H7 (cell line): Measurements from ENCODE around the gene RTN1. TPM values are rescaled to one million over a fixed set of nuclear protein-coding genes. Genes with fewer than 3 reads are reported as not detected.

ENCODE experiments used
- DNase-seq: peaks from one replicate; pipeline ENCODE4 v3.0.0; 2012
- H3K27me3 ChIP-seq: 2 replicates; pipeline ENCODE4 v1.6.0; 2011; ENCODE audit warnings: mild to moderate bottlenecking, low read length; ENCODE audit not compliant: control insufficient read depth, insufficient read depth
- H3K36me3 ChIP-seq: replicated peaks from 2 replicates; pipeline ENCODE4 v1.5.1; 2011; ENCODE audit warnings: low read length; ENCODE audit not compliant: control insufficient read depth, insufficient read depth
- H3K4me3 ChIP-seq: 2 replicates; pipeline ENCODE4 v1.5.1; 2011; ENCODE audit warnings: low read depth, mild to moderate bottlenecking, control low read depth, low read length, moderate library complexity; ENCODE audit not compliant: insufficient read depth
- total RNA-seq: library from RNA; depleted of rRNA; stranded (reverse); fragments of >200 nt; shearing (Covaris generic); gene quantifications from 2 replicates; pipeline ENCODE4 v1.2.3, GENCODE V29; 2014

RTN1 gene
- total RNA-seq, 1 experiment from 2014 or later, result 0.42 TPM

DNA sequence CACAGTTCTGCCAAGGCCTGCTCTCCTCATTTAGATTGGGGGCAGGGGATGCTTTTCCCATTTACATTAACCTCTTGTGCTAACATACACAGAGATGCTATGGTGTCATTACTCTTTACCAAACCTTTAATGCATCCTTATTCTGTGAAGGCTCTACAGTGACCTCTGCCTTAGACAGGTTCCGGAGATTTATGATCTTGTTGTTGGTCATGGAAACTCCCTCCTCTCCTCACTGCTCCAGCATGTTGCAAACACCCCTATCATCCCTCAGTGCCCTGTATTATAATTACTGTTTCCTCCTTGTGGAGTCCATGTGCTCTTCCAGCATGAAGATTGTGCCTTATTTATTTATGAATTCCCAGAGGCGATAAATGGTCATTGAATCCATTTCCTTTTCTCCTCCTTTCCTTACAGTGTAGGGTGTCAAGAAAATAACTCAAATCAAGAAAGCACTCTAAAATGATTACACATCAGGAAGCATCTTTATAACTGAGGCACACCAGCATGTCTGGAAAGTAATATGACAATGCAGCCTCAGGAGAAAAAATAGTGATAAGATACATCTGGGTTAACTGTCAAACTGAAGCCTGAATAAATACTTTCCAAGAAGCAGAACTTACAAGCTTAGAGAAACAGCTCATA, 37.8 kb downstream of the RTN1 start:
- H3K27me3 ChIP-seq, result no peaks in the 10 kb centered on the region
- no peak overlapping the region for H3K4me3 ChIP-seq
- no peaks in the 10 kb centered on the region for H3K36me3 ChIP-seq
- DNase-seq, result no peak

DNA sequence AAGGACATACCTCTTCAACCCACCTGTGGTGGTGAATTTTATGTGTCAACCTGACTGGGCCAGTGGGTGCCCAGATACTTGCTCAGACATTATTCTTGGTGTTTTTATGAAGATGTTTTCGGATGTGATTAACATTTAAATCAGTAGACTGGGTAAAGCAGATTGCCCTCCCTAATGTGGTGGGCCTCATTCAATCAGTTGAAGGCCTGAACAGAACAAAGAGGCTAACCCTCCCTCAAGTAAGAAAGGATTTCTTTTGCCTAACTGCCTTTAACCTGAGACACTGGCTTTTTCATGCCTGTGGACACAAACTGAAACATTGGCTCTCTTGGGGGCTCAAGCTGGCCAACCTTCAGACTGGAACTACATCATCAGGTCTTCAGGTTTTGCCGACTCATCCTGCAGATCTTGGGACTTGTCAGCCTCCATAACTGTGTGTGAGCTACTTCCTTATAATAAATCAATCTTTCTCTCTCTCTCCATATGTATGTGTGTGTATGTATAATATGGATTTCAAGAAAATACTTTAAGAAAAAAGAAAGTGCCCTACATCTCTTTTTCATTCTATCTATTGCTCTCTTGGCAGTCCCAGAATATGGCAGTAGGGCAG, 39.4 kb downstream of the RTN1 start:
- no peak overlapping the region for H3K4me3 ChIP-seq
- DNase-seq, result no peak
- H3K36me3 ChIP-seq, result no peaks in the 10 kb centered on the region
- H3K27me3 ChIP-seq, result no peaks in the 10 kb centered on the region

DNA sequence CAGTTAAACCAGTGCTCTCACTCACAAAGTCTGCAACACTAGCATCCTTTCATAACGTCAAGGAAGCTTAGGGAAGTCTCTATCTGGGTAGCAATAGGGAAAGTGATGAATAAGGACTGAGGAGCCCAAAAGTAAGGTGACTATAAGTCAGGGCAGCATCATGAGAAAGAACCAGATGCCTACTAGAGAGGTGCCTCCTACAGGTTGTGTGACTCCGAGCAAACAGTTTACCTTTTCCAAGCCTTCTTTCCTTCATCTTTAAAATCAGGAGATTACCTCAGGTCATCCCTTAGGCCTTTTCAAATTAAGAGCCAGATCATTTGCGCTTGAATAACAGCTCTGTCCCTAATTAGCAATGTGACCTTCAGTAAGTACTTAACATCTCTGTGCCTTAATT, 40.2 kb downstream of the RTN1 start:
- Histone ChIP-seq H3K4me3 (no peak overlapping the region), H3K27me3 (no peaks in the 10 kb centered on the region), H3K36me3 (no peaks in the 10 kb centered on the region)
- no peak for DNase-seq

DNA sequence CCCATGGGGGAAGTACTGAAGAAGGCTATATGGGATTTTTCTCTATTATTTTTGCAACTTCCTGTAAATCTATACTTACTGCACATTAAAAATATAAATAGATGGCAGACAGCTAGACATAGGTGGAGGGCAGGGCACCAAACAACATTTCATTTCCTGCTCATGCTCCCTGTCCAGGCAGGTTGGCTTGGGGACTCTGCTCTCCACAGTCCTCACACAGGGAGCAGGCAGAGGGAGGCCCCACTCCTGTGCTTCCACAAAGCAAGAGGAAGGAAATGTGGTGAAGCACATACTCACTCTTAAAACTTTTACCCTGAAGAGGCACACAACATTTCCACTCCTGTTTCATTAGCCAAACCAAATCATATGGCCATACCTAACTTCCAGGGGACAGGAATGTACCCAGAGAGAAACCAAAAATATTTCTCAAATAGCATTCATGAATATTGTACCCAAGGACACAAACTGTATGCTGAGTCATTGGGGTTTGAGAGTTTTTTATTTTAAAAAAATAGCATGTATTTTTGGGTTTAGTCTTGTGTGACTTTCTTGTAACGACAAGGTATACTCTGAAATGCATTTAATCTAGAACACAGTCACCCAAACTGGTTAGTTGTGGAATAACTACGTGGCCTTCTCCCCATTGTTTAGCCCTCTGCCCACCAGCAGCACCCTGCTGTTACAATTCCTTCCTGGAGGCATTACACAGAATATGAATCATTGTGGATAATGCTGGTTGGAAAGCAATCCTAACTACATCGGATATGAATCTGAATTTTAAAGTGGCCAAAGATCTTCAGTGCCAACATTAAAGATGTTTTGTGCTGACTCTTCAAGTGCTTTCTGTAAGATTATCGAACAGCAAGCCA, 40.9 kb downstream of the RTN1 start:
- Histone ChIP-seq H3K4me3 (no peak overlapping the region), H3K27me3 (no peaks in the 10 kb centered on the region), H3K36me3 (no peaks in the 10 kb centered on the region)
- DNase-seq, result no peak

DNA sequence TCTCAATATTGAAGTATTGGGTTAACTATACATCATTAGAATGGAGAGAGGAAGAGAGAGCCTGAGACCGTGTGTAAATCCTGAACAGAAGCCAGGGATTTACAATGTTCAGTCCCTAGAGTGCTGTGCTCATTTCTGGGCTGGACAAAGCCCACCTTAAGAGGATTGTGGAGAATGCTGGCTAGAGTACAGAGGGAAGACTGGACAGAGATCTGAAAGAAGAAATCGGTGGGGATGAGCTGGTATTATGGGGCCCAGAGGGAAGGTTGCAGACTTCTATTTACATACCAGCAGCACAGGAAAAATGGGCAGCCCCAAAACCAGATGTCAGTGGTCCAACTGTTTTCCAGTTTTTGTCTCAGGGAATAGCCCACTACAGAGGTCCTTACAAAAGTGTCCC, 42.3 kb downstream of the RTN1 start:
- Histone ChIP-seq H3K27me3 (no peaks in the 10 kb centered on the region), H3K4me3 (no peak overlapping the region), H3K36me3 (no peaks in the 10 kb centered on the region)
- DNase-seq, result no peak

DNA sequence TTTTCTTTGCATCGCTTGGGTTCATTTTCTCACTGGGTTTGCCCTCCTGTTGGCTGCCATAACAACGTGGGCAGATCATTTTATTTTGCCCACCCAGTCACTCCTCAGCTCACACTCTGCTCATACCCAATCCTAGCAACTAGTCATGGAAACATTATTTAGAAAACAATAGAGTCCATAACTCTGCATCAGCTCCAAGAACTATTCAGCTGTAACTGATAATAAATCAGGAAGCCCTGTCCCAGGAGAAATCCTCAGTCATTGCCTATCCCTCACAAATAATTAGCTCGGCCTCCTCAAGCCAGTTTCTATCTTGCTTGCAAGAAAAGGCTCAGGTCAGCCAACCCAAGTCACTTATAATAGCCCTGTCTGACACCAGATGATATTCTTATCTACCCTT, 43.2 kb downstream of the RTN1 start:
- Histone ChIP-seq H3K36me3 (no peaks in the 10 kb centered on the region), H3K27me3 (no peaks in the 10 kb centered on the region), H3K4me3 (no peak overlapping the region)
- DNase-seq, result no peak

DNA sequence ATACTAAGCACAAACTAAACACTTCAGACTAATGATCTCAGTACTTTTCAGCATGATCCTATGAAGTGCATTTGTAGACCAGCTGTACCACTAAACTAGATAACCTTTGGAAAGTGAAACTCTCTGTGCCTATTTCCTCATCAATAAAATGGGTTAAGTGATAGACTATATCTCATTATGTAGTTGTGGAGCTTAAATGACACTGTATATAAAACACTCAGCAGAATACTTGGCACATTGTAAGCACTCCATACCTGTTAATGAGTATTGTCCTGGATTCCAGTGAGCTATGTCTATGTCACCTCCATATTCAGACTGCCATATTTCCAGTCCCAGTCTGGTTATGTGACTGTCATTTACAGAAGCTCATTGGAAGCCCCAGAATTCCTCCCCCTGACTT, 44.4 kb downstream of the RTN1 start:
- no peak for DNase-seq
- no peaks in the 10 kb centered on the region for H3K27me3 ChIP-seq
- no peak overlapping the region for H3K4me3 ChIP-seq
- no peaks in the 10 kb centered on the region for H3K36me3 ChIP-seq

GRCh38 chr14:59823179-59823578, 47.4 kb downstream of the RTN1 start:
- no peaks in the 10 kb centered on the region for H3K27me3 ChIP-seq
- no peak overlapping the region for H3K4me3 ChIP-seq
- H3K36me3 ChIP-seq, result no peaks in the 10 kb centered on the region
- no peak for DNase-seq

- Histone ChIP-seq H3K4me3 (no peak overlapping the region), H3K36me3 (no peaks in the 10 kb centered on the region), H3K27me3 (no peaks in the 10 kb centered on the region)
- DNase-seq, result peak; percentile 22
Measured at GRCh38 chr14:59819446-59820088, 51.0 kb downstream of the RTN1 start.

DNA sequence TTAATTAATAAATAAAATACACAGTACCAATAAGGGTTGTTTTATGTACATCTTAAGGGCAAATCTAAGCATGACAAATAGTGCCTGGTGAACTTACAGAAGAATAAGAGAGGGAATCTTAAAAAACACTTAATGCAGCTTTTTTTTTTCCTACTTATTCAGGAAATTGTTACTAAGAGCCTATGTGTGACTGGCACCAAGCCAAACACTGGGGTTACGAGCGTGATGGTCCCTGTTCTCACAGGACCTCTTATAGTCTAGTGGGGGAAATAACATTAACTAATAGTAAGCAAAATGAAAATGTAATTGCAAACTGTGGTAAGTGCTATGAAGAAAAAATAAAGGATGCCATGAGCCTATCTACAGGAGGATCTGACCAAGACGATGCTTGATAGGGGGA, 53.6 kb downstream of the RTN1 start:
- no peaks in the 10 kb centered on the region for H3K27me3 ChIP-seq
- no peaks in the 10 kb centered on the region for H3K36me3 ChIP-seq
- DNase-seq, result no peak
- H3K4me3 ChIP-seq, result no peak overlapping the region

DNA sequence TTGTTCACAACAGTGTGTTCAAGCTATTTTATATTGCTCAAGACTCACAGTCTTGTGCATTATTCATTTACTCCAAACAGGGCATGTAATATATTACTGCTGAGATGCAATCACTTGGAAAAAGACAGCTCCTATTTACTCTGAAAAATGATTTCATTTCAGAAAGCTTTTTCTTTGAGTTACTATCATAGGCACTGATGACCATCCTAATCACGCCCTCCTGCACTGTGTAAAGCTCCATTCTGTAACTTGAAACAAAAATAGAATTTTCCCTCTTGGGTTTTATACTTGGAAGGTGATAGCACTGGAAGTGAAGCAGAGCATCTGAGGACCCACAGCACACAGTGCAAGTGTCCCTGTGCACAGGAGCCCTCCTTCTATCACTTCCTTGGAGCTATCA, 55.6 kb downstream of the RTN1 start:
- DNase-seq, result no peak
- Histone ChIP-seq H3K36me3 (no peaks in the 10 kb centered on the region), H3K27me3 (no peaks in the 10 kb centered on the region), H3K4me3 (no peak overlapping the region)

- no peak overlapping the region for H3K4me3 ChIP-seq
- peak; percentile 44 for DNase-seq
- H3K36me3 ChIP-seq, result no peaks in the 10 kb centered on the region
- H3K27me3 ChIP-seq, result no peaks in the 10 kb centered on the region
Measured at GRCh38 chr14:59811815-59812214, 58.8 kb downstream of the RTN1 start.

DNA sequence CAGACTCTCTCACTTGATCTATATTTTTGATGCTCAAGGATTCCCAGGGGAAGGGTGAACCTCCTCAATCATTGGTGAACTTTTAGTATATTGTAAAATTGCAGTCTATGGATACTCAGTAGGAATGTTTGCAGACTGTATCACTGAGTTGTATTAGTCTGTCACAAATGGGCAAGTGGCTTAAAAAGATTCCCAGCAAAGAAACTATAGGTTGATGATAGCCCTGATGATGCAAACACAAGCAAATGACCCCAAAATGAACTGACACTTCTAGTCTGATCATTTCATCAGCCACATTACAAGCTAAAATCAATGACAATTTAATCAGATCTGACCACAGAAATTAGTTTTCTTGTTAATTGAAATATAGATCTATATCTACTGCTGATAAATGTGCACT, 59.5 kb downstream of the RTN1 start:
- H3K36me3 ChIP-seq, result no peaks in the 10 kb centered on the region
- H3K27me3 ChIP-seq, result no peaks in the 10 kb centered on the region
- DNase-seq, result no peak
- no peak overlapping the region for H3K4me3 ChIP-seq

GRCh38 chr14:59803052-59803540, 67.5 kb downstream of the RTN1 start:
- DNase-seq, result no peak

More at GRCh38 chr14:59803052-59803540, 67.5 kb downstream of the RTN1 start:
- Histone ChIP-seq H3K36me3 (no peaks in the 10 kb centered on the region), H3K27me3 (no peaks in the 10 kb centered on the region), H3K4me3 (no peak overlapping the region)
